GM18870 (cell line): ENCODE data around the gene TMEM80.
"Not testable (repeated sequence)": the region's sequence is repeated elsewhere in the genome, so short reads cannot be mapped to it uniquely, and the experiment has no call there.

Source experiments
- ATAC-seq: cut with Tn5 transposase; IDR thresholded peaks from one replicate; pipeline ENCODE4 v1.9.1; 2021; ENCODE audit warnings: moderate library complexity; ENCODE audit not compliant: unreplicated experiment

The TMEM80 gene

DNA sequence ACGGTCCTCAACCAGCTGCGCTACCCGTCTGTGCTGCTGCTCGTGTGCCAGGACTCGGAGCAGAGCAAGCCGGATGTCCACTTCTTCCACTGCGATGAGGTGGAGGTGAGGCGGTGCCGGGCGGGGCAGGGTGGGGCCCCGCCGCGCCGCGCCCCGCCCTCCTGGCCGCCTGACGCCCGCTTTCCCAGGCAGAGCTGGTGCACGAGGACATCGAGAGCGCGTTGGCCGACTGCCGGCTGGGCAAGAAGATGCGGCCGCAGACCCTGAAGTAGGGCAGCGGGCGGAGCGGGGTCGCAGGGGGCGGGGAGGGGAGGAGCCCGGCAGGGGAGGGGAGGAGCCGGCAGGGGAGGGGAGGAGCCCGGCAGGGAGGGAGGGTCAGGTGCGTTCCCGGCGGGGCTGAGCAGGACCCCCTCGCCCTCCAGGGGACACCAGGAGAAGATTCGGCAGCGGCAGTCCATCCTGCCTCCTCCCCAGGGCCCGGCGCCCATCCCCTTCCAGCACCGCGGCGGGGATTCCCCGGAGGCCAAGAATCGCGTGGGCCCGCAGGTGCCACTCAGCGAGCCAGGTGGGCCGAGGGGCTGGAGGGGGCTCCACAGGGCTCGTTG lies 25.1 kb downstream of the TMEM80 start:
- no peak for ATAC-seq

DNA sequence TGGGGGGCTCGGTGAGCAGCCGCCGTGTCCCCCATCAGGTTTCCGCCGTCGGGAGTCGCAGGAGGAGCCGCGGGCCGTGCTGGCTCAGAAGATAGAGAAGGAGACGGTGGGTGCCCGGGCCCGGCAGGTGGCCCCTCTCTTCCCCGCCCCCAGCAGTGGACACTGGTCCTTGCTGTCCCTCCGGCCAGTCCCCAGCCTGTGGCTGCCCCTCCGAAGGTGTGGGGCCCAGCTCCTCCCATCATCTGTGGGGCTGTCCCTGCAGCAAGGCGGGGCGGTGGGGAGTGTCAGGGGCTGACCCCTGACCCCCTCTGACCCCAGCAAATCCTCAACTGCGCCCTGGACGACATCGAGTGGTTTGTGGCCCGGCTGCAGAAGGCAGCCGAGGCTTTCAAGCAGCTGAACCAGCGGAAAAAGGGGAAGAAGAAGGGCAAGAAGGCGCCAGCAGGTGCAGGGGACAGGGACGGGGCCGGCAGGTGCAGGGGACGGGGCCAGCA lies 25.7 kb downstream of the TMEM80 start:
- no peak for ATAC-seq

DNA sequence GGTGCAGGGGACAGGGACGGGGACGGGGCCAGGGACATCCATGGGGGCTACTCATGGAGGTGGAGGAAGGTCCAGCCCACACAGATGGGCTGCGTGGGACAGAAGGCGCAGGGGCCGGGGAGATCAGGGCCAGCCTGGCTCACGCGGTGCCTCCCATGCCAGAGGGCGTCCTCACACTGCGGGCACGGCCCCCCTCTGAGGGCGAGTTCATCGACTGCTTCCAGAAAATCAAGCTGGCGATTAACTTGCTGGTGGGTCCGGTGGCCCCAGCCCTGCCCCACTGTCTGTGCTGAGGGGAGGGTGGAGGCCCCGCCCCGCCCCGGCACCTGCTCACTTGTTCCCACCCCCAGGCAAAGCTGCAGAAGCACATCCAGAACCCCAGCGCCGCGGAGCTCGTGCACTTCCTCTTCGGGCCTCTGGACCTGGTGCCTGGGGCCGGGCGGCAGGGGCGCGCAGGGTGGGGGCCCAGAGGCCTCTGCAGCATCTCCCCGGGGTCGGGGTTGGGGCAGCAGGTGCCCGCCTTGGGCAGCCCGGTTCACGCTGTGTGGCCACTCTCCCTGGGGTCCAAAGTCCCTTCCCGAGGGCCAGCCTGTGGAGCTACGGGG lies 26.2 kb downstream of the TMEM80 start:
- ATAC-seq = no peak

DNA sequence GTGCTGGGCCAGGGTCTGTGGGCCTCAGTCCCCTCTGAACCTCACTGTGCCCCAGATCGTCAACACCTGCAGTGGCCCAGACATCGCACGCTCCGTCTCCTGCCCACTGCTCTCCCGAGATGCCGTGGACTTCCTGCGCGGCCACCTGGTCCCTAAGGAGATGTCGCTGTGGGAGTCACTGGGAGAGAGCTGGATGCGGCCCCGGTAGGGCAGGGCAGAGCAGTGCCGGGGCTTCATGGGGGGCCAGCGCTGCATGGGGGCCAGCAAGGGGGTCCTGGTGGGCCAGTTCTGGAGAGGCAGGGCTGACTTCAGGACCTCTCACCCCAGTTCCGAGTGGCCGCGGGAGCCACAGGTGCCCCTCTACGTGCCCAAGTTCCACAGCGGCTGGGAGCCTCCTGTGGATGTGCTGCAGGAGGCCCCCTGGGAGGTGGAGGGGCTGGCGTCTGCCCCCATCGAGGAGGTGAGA lies 26.8 kb downstream of the TMEM80 start:
- ATAC-seq = no peak

GRCh38 chr11:723120-723883 lies 27.7 kb downstream of the TMEM80 start:
- no peak for ATAC-seq

DNA sequence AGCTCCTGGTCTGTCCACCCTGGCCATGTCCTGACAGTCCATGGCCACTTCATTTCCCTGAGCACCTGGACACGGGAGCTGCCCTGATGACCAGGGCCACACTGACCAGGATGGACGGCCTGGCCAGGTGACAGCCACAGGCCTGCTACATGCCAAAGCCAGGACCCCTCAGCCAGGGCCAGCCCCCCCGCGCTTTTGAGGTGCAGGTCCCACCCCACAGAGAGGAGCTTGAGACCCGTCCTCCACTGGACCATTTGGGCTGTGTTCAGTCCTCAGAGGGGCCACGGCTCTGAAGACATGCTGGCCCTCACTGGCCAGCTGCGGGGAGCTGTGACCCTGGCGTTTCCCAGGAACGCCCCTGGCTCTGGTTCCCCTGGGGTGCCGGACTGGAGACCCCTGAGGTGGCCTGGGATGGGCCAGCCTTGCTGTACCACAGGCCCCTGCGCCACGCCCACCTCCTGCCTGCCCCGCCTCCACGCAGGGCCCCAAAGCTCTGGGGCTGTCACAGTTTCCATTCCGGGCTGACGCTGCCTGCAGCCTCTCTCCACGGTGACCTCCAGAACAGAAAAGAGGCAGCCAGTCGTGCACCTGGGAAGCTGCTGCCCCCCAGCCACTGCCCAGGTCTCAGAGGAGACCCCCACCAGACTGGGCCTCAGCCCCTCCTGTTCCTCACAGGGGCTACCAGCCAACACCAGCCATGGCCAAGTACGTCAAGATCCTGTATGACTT lies 28.6 kb downstream of the TMEM80 start:
- no peak for ATAC-seq

- no peak for ATAC-seq
Measured at GRCh38 chr11:724778-725386, 29.3 kb downstream of the TMEM80 start.

DNA sequence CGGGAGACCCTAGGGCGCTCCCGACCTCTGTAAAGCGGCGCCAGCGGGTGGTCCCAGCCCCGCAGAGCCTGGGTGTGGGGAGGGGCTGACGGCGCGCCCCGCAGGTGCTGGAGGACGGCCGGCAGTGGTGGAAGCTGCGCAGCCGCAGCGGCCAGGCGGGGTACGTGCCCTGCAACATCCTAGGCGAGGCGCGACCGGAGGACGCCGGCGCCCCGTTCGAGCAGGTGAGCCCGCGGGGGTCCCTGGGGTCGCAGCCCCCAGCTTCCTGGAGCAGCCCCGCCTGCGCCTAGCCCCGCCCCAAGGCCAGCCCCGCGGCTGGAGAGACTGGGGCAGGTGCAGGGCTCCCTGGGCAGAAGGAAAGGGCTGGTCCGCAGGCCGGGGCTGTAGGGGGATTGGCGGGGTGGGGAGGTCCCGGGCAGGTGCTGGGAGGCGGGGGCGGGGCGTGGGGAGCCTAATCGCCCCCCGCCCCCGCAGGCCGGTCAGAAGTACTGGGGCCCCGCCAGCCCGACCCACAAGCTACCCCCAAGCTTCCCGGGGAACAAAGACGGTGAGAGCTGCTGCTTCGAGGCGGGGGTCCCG lies 30.1 kb downstream of the TMEM80 start:
- ATAC-seq = no peak

DNA sequence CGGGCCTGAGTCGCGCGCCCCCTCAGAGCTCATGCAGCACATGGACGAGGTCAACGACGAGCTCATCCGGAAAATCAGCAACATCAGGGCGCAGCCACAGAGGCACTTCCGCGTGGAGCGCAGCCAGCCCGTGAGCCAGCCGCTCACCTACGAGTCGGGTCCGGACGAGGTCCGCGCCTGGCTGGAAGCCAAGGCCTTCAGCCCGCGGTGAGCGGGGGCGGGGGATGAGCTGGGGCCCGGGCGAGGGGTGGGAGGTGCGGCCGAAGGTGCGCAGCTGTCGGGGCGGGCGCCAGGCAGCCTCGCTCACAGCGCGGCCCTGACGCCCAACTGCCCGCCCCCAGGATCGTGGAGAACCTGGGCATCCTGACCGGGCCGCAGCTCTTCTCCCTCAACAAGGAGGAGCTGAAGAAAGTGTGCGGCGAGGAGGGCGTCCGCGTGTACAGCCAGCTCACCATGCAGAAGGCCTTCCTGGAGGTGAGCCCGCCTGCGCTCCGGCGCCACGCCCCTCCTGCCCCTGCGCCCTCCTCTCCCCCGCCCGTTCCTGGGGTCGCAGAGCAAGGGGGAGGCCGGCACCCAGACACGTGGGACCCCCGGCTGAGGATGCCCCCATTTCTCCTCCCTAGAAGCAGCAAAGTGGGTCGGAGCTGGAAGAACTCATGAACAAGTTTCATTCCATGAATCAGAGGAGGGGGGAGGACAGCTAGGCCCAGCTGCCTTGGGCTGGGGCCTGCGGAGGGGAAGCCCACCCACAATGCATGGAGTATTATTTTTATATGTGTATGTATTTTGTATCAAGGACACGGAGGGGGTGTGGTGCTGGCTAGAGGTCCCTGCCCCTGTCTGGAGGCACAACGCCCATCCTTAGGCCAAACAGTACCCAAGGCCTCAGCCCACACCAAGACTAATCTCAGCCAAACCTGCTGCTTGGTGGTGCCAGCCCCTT lies 30.9 kb downstream of the TMEM80 start:
- ATAC-seq = no peak

DNA sequence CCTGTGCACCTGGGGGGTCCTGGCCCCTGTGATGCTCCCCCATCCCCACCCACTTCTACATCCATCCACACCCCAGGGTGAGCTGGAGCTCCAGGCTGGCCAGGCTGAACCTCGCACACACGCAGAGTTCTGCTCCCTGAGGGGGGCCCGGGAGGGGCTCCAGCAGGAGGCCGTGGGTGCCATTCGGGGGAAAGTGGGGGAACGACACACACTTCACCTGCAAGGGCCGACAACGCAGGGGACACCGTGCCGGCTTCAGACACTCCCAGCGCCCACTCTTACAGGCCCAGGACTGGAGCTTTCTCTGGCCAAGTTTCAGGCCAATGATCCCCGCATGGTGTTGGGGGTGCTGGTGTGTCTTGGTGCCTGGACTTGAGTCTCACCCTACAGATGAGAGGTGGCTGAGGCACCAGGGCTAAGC lies 31.7 kb downstream of the TMEM80 start:
- no peak for ATAC-seq

DNA sequence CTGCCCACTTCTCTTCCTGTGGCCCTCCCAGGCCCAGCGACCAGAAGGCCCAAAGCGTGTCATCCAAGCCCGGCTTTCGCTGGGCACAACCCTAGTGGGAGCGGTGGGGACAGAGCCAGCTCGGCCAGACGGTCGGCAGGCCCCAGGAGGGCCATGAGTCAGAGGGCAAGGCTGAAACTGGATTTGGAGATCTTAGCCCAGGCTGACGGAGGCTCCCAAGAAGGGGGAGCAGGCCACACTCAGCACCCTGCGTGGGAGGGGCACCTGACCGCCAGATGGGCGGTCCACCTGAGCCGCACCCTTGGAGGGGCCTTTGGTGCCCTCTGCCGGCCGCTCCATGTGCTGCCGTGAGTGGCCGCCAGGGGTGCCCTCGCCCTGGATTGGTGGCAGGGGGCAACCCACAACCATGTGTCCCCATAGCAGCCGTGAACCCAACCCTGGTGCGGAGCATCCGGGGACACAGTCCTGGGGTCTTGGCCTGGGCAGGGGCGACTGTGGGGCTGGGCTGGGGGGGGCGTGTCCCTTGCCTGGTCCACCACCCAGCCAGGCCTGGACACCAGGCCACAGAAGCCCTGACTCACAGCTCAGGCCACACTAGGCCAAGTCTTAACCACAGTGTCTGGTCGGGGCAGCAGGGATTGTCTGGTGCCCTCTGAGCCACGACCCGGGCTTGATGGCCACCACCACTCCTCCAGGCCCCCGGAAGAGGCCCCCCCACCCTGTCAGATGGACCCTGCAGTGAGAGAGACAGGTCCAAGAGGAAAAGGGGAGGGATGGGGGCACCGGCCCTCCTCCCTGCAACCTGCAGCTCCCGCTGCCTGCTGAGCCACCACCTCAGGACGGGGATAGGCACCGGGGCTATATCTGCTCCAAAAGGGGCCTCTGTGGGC lies 32.5 kb downstream of the TMEM80 start:
- no peak for ATAC-seq

- no peak for ATAC-seq
Measured at GRCh38 chr11:728901-729491, 33.4 kb downstream of the TMEM80 start.

DNA sequence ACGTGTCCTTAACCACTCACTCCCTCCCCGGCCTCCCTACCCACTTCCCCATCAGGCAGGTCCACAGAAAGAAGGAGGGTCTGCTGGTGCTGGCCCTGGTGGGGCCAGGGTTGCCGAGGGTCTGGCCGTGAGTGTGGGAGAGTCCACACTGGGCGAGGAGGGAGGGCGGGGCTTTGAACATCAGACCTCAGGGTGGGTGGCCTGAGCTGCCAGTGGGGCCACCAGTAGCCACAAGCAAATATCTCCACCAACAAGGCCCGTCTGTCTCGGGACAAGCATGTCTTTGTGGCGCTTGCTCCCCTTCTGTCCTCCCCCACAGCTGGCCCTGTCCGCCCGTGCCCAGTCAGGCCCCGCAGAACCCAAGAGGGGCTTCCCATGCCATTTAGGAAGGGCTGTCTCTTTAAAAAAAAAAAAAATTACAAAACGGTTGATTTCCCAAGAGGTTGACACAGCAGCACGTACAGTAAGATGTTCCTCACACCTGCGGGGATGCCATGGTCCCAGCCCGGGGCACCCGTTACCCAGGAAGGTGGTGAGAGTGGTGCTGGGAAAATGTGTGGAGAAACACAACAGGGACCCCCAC lies 34.0 kb downstream of the TMEM80 start:
- ATAC-seq = no peak

GRCh38 chr11:733072-733471 lies 37.5 kb downstream of the TMEM80 start:
- ATAC-seq = no peak

- ATAC-seq = not testable (repeated sequence)
Measured at GRCh38 chr11:734541-734940, 38.9 kb downstream of the TMEM80 start.

- no peak for ATAC-seq
Measured at GRCh38 chr11:737366-737765, 41.8 kb downstream of the TMEM80 start.

GRCh38 chr11:737899-738298 lies 42.3 kb downstream of the TMEM80 start:
- ATAC-seq = not testable (repeated sequence)

GRCh38 chr11:742156-742546 lies 46.5 kb downstream of the TMEM80 start:
- no peak for ATAC-seq
